Testis (tissue), 3 donors: Measurements from ENCODE around the gene PPP2R5D. TPM values are rescaled to one million over a fixed set of nuclear protein-coding genes. Genes with fewer than 3 reads are reported as not detected.

ENCODE experiments used
- DNase-seq: peaks from one replicate; pipeline ENCODE4 v3.0.0-alpha.2; 2019
- H3K27ac ChIP-seq, 2 donors: fragments of 200-600 bp; sonication (generic); one replicate each; pipeline ENCODE4 v1.5.1; 2019
- H3K27me3 ChIP-seq: fragments of 200-600 bp; sonication (generic); one replicate; pipeline ENCODE4 v1.5.1; 2019
- H3K36me3 ChIP-seq: fragments of 200-600 bp; sonication (generic); one replicate; pipeline ENCODE4 v1.5.1; 2017; ENCODE audit warnings: low read depth; ENCODE audit errors: missing control alignments
- H3K4me1 ChIP-seq: fragments of 200-600 bp; sonication (generic); one replicate; pipeline ENCODE4 v1.5.1; 2019
- H3K4me3 ChIP-seq, 2 donors: fragments of 200-600 bp; sonication (generic); one replicate each; pipeline ENCODE4 v1.5.1; 2017 to 2019
- H3K9me3 ChIP-seq: fragments of 200-600 bp; sonication (generic); one replicate; pipeline ENCODE4 v1.5.1; 2017
- CTCF ChIP-seq, 3 experiments: fragments of 450-650 bp in 2 of 3; fragments of 200-600 bp in 1 of 3; sonication (generic) in 1 of 3; IDR thresholded peaks; one replicate each; pipeline ENCODE4 v1.5.1; 2016 to 2019; ENCODE audit warnings: antibody characterized with exemption in 3 of 3, mild to moderate bottlenecking in 2 of 3, moderate library complexity in 1 of 3
- POLR2A ChIP-seq: fragments of 450-650 bp; IDR thresholded peaks from one replicate; pipeline ENCODE4 v1.6.1; 2017; ENCODE audit warnings: antibody characterized with exemption, mild to moderate bottlenecking, moderate library complexity
- WGBS, 2 donors: methylation state at CpG; one replicate each; pipeline ENCODE4 v1.1.5; 2018; 5-methylcytosine and 5-hydroxymethylcytosine counted together
- intact Hi-C: fragments of 100-400 bp; cut with DNase I; formaldehyde crosslinking; loops from one replicate; pipeline ENCODE4 v1.15.1; 2023; ENCODE audit warnings: low total_unique reads
- polyA plus RNA-seq: library from polyadenylated mRNA; stranded (reverse); fragments of 350-450 nt; fragmentation: Illumina TruSeq; extraction: RNeasy Lipid Tissue Mini Kit (QIAGEN cat#74804); gene quantifications from one replicate; pipeline ENCODE4 v1.2.3, GENCODE V29; 2014; ENCODE audit warnings: low read depth, low replicate concordance; ENCODE audit not compliant: insufficient read depth
- total RNA-seq, 2 donors: library from RNA; depleted of rRNA; stranded (reverse); fragments of >200 nt; gene quantifications; one replicate each; pipeline ENCODE4 v1.2.3, GENCODE V29; 2016

Gene PPP2R5D
- total and polyA plus RNA-seq, 3 donors from 2014 or later = 73.4 to 82.5 (median 74.5) TPM

- intact Hi-C loops = no loop called here
- Histone ChIP-seq H3K27me3 (no peaks in the 10 kb centered on the region), H3K36me3 (no peaks in the 10 kb centered on the region), H3K4me3 (no peak overlapping the region), H3K9me3 (no peaks in the 10 kb centered on the region), H3K27ac (no peak overlapping the region), H3K4me1 (no peaks in the 10 kb centered on the region)
- 93 to 98% methylated on average over 8 to 11 of the region's 11 CpGs for WGBS, 2 donors
- no peak for DNase-seq
- no peak for TF ChIP-seq CTCF (IDR thresholded peaks at IDR 0.05)
- no peak for TF ChIP-seq POLR2A
These were observed 61.1 kb downstream of the PPP2R5D start for GRCh38 chr6:43045371-43045930.

DNA sequence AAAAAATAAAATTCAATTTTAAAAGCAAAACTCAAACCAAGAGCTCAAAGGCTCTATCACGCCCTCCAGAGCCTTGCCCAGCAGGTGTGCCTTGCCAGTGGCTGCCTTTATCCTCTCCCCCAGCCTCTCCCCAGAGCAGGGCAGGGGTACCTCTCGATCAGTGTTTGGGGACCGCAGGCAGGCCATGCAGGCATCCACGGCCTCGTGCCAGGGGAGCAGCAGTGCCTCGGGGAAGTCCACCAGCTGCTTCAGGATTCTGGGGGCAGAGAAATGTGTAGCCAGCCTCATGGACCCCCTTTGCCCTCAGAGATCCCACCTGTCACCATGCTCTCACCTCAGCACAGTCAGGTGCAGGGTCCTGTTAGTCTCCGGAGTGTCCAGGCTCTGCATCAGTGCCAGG, 63.6 kb downstream of the PPP2R5D start:
- Histone ChIP-seq H3K4me3 (no peak overlapping the region), H3K27me3 (no peaks in the 10 kb centered on the region), H3K36me3 (no peaks in the 10 kb centered on the region), H3K27ac (no peak overlapping the region), H3K9me3 (no peaks in the 10 kb centered on the region), H3K4me1 (peaks cover 11% of the 10 kb centered on the region)
- no peak for TF ChIP-seq POLR2A
- TF ChIP-seq CTCF (IDR thresholded peaks at IDR 0.05) = no peak
- intact Hi-C loops = no loop called here
- DNase-seq = no peak
- WGBS, 2 donors = 84 to 89% methylated on average over 1 to 7 of the region's 7 CpGs

- H3K27me3 ChIP-seq = no peaks in the 10 kb centered on the region
- H3K9me3 ChIP-seq = no peaks in the 10 kb centered on the region
- WGBS, 2 donors = 89 to 97% methylated on average over 12 to 17 of the region's 17 CpGs
- TF ChIP-seq POLR2A (no peak), CTCF (IDR thresholded peaks at IDR 0.05) (no peak)
- H3K36me3 ChIP-seq = no peaks in the 10 kb centered on the region
- H3K4me1 ChIP-seq = peaks cover 18% of the 10 kb centered on the region
- H3K4me3 ChIP-seq = no peak overlapping the region
- intact Hi-C loops = no loop called here
- no peak for DNase-seq
- no peak overlapping the region for H3K27ac ChIP-seq
These were observed 66.6 kb downstream of the PPP2R5D start for GRCh38 chr6:43050981-43051380.

DNA sequence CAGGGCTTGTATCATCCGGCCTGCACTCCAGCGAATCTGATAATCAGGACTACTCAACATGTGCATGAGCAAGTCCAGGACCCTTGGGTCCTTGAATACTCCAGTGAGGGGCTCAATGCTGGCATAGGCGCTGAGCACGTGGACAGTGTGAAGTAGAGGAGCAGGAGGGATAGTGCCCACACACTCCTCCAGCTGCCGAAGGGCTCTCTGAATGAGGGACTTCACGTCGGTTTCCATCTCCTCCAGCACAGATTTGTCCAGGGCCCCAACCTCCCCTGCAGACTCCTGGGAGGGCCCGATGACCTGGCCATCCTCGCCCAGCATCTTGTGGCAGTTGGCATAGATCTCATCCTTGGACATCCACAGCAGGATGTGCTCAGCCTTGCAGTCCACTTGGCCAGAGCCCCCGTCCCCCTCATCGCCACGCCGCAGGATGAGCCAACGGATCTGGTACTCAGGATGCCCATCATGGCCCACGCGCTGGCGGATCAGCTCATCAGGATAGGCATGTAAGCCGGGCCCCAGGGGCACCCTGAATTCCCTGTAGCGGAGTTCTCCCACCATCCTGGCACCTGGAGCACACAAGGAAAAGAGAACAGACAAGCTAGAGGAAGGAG, 68.0 kb downstream of the PPP2R5D start:
- H3K4me1 ChIP-seq = peaks cover 18% of the 10 kb centered on the region
- no peak overlapping the region for H3K27ac ChIP-seq
- H3K27me3 ChIP-seq = no peaks in the 10 kb centered on the region
- WGBS, 2 donors = 80 to 82% methylated on average over 11 to 19 of the region's 19 CpGs
- no peaks in the 10 kb centered on the region for H3K36me3 ChIP-seq
- no peak overlapping the region for H3K4me3 ChIP-seq
- DNase-seq = no peak
- TF ChIP-seq CTCF (IDR thresholded peaks at IDR 0.05) (no peak), POLR2A (no peak)
- intact Hi-C loops = no loop called here
- no peaks in the 10 kb centered on the region for H3K9me3 ChIP-seq
